IPS-18a (cell line): ENCODE measurements around the gene PHOSPHO2.
"Not testable (repeated sequence)": the region's sequence is repeated elsewhere in the genome, so short reads cannot be mapped to it uniquely, and the experiment has no call there.

Experiments
- H3K27ac ChIP-seq: one replicate; pipeline ENCODE4 v1.5.1; 2013; ENCODE audit warnings: low read length
- H3K27me3 ChIP-seq: one replicate; pipeline ENCODE4 v1.6.1; 2013; ENCODE audit warnings: mild to moderate bottlenecking, low read length; ENCODE audit not compliant: control insufficient read depth, insufficient read depth
- H3K36me3 ChIP-seq: one replicate; pipeline ENCODE4 v1.6.1; 2013; ENCODE audit warnings: low read depth, low read length; ENCODE audit not compliant: control insufficient read depth
- H3K4me1 ChIP-seq: one replicate; pipeline ENCODE4 v1.6.1; 2013; ENCODE audit warnings: low read depth, low read length; ENCODE audit not compliant: control insufficient read depth
- H3K4me3 ChIP-seq: one replicate; pipeline ENCODE4 v1.5.1; 2013; ENCODE audit warnings: low read length
- H3K9ac ChIP-seq: one replicate; pipeline ENCODE4 v1.6.1; 2013; ENCODE audit warnings: mild to moderate bottlenecking, low read length, moderate library complexity
- H3K9me3 ChIP-seq: one replicate; pipeline ENCODE4 v1.6.1; 2013; ENCODE audit warnings: low read depth, low read length; ENCODE audit not compliant: control insufficient read depth

Gene PHOSPHO2

DNA sequence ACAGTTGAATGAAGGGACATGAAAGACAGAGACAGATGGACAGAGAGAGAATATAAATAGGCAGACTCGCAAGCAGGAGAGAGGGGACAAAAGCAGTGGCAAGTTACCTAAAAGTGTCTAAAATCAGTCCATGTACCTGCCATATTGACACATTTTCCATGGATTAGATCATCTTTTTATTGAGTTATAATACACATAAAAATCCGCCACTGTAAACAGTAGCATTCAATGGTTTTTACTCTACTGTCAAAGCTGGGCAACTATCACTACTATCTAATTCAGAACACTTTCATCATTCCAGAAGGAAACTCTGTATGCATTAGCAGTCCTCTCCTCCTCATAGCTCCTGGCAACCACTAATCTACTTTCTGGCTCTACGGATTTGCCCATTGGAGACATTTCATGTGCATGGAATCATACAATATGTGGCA lies 10.1 kb upstream of the PHOSPHO2 start:
- Histone ChIP-seq H3K9me3 (no peaks in the 10 kb centered on the region), H3K27ac (no peak overlapping the region), H3K9ac (no peak overlapping the region), H3K4me3 (no peak overlapping the region), H3K36me3 (no peaks in the 10 kb centered on the region), H3K4me1 (peaks cover 7% of the 10 kb centered on the region), H3K27me3 (no peaks in the 10 kb centered on the region)

DNA sequence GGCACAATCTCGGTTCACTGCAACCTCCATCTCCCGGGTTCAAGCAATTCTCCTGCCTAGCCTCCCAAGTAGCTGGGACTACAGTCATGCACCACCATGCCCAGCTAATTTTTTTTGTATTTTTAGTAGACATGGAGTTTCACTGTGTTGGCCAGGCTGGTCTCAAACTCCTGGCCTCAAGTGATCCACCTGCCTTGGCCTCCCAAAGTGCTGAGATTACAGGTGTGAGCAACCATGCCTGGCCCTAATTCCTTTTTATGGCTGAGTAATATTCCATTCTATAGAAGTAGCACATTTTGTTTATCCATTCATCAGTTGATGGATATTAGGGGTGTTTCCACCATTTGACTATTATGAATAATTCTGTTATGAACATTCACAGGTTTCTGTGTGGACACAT lies 9.6 kb upstream of the PHOSPHO2 start:
- not testable (repeated sequence) for H3K27ac ChIP-seq, H3K27me3 ChIP-seq, H3K4me1 ChIP-seq, H3K4me3 ChIP-seq, H3K9me3 ChIP-seq, H3K36me3 ChIP-seq, H3K9ac ChIP-seq

DNA sequence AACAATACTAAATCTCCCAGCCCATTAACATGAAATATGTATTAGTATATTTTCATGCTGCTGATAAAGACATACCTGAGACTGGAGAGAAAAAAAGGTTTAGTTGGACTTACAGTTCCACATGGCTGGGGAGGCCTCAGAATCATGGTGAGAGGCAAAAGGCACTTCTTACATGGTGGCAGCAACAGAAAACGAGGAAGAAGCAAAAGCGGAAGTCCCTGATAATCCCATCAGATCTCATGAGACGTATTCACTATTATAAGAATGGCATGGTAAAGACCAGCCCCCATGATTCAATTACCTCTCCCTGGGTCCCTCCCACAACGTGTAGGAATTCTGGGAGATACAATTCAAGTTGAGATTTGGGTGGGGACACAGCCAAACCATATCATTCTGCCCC lies 7.4 kb upstream of the PHOSPHO2 start:
- H3K4me1 ChIP-seq, H3K9me3 ChIP-seq, H3K27ac ChIP-seq, H3K27me3 ChIP-seq, H3K9ac ChIP-seq, H3K36me3 ChIP-seq, H3K4me3 ChIP-seq: not testable (repeated sequence)

DNA sequence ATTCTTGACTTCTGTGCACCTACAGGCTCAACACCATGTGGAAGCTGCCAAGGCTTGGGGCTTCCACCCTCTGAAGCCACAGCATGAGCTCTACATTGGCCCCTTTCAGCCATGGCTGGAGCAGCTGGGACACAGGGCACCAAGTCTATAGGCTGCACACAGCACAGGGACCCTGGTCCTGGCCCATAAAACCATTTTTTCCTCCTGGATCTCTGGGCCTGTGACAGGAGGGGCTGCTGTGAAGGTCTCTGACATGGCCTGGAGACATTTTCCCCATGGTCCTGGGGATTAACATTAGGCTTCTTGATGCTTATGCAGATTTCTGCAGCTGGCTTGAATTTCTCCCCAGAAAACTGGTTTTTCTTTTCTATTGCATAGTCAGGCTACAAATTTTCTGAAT lies 6.3 kb upstream of the PHOSPHO2 start:
- H3K27ac ChIP-seq, H3K9ac ChIP-seq, H3K36me3 ChIP-seq, H3K4me3 ChIP-seq, H3K9me3 ChIP-seq, H3K27me3 ChIP-seq, H3K4me1 ChIP-seq: not testable (repeated sequence)

DNA sequence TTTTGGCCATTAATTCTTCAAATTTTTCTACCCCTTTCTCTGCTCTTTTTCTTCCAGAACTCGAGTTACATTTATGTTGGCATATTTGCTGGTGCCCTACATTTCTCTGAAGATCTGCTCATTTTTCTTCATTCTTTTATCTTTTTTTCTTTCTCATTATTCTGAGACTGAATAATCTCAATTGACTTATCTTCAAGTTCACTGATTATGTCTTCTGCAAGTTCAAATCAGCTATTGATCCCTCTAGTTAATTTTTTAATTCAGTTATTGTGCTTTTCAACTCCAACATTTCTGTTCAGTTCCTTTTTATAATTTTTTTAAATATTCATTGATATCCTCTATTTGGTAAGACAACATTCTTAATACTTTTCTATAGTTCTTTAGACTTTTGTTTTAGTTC lies 3.3 kb upstream of the PHOSPHO2 start:
- H3K4me1 ChIP-seq: no peaks in the 10 kb centered on the region
- H3K4me3 ChIP-seq: no peak overlapping the region
- H3K27me3 ChIP-seq: no peaks in the 10 kb centered on the region
- H3K36me3 ChIP-seq: no peaks in the 10 kb centered on the region
- no peaks in the 10 kb centered on the region for H3K9me3 ChIP-seq
- H3K9ac ChIP-seq: no peak overlapping the region
- no peak overlapping the region for H3K27ac ChIP-seq

DNA sequence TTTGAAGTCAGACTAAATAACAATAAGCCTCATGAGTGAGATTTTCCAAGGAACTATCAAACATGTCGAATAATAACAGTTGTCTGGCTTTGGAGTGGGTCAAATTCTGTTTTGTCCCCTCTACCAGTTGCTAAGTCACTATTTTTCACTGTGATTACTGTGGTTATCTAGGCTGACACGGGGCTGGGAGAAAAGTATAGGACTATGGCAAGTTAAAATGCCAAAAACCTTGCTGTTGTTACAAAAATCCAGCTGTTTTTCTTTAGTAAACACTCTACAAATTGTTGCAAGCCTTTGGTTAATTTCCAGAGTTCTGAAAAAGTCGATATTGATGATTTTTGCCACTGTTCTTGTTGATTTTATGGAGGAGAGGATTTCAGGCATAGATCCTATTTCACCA lies 1.6 kb upstream of the PHOSPHO2 start:
- H3K27ac ChIP-seq: no peak overlapping the region
- no peaks in the 10 kb centered on the region for H3K4me1 ChIP-seq
- no peak overlapping the region for H3K4me3 ChIP-seq
- peaks cover 9% of the 10 kb centered on the region for H3K36me3 ChIP-seq
- H3K27me3 ChIP-seq: no peaks in the 10 kb centered on the region
- H3K9ac ChIP-seq: no peak overlapping the region
- H3K9me3 ChIP-seq: no peaks in the 10 kb centered on the region

DNA sequence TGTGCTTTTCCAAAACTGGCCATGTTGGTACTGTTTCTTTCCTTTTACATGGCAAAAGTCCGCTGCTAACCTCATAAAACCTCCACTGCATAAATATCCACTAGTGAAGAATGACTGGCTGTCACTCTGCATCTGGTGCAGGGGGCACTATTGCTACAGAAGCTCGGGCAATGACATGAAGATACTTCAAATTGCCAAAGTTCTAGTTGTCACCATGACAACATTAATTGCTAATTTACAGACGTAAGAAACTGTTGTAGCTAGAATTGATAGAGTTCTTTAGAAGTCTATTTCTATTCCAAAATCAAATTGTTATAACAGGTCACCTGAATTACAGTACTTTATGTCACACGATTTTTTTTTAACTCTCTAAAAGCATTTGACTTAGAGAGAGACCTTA lies 909 bp upstream of the PHOSPHO2 start:
- Histone ChIP-seq H3K36me3 (peaks cover 14% of the 10 kb centered on the region), H3K4me3 (peak overlapping the region; percentile 96), H3K27me3 (no peaks in the 10 kb centered on the region), H3K9me3 (no peaks in the 10 kb centered on the region), H3K4me1 (no peaks in the 10 kb centered on the region), H3K27ac (no peak overlapping the region), H3K9ac (peak overlapping the region; percentile 92)

DNA sequence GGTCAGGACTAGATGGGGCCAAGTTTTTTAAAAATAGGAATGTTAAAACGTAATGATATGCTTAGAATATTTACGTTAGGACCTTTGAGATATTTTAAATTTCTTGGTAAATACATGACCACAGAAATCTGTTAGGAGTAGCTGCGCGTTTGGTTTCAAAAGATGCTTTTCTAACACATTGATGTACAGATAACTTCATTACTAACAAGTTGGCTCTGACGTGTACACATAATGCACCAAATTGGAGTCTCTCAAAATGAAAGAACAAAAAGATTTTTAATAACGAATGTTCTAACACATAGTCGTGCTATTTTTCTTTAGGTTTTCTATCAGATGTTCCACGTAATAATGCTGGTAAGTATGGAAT lies 608 bp downstream of the PHOSPHO2 start:
- peak overlapping the region; percentile 96 for H3K4me3 ChIP-seq
- H3K27me3 ChIP-seq: no peaks in the 10 kb centered on the region
- no peaks in the 10 kb centered on the region for H3K9me3 ChIP-seq
- no peaks in the 10 kb centered on the region for H3K4me1 ChIP-seq
- peak overlapping the region; percentile 92 for H3K9ac ChIP-seq
- H3K27ac ChIP-seq: peak overlapping the region; percentile 86
- H3K36me3 ChIP-seq: peaks cover 14% of the 10 kb centered on the region

DNA sequence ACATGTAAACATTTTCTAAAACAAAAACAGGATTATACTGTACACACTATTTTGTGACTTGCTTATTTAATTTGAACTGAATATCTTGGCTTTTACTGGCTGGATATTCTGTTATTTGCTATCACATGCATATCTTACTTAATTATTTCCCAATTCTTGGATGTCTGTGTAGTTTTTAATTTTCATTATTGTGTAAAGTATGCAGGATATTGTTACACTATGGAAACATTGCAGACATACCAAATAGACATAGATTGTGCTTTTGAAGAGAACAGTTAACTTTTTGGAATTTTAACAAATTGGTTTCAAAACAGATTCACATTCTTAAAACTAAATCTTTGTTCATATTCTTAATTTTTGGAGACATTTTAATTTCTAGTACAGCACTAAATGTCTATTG lies 2.1 kb downstream of the PHOSPHO2 start:
- Histone ChIP-seq H3K4me1 (no peaks in the 10 kb centered on the region), H3K36me3 (peaks cover 21% of the 10 kb centered on the region), H3K9ac (no peak overlapping the region), H3K27ac (no peak overlapping the region), H3K27me3 (no peaks in the 10 kb centered on the region), H3K4me3 (no peak overlapping the region), H3K9me3 (no peaks in the 10 kb centered on the region)

DNA sequence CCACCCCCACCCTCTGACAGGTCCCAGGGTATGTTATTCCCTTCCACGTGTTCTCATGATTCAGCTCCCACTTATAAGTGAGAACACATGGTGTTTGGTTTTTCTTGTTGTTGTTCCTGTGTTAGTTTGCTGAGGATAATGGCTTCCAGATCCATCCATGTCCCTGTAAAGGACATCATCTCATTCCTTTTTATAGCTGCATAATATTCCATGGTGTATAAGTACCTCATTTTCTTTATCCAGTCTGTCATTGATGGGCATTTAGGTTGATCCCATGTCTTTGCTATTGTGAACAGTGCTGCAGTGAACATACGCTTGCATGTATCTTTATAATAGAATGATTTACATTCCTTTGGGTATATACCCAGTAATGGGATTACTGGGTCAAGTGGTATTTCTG lies 4.9 kb downstream of the PHOSPHO2 start:
- H3K9ac ChIP-seq, H3K9me3 ChIP-seq, H3K27ac ChIP-seq, H3K4me3 ChIP-seq, H3K27me3 ChIP-seq, H3K4me1 ChIP-seq: not testable (repeated sequence)
- H3K36me3 ChIP-seq: peaks cover 26% of the 10 kb centered on the region

DNA sequence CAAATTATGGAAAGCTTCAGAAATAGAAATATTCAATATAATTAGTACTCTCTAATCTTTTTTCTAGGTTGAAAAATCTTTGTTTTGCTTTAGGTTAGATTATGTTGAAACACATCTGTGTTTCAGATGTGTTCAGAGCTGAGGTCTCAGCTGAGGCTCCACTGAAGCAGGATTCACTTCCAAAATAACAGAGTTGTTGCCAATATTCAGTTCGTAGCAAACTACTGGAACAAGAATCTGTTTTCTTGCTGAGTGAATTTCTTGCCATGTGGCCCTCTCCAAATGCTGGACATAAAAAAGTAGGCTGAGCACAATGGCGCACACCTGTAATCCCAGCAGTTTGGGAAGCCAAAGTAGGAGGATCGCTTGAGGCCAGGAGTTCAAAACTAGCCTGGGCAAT lies 8.7 kb downstream of the PHOSPHO2 start:
- Histone ChIP-seq H3K4me1 (no peaks in the 10 kb centered on the region), H3K9ac (no peak overlapping the region), H3K4me3 (no peak overlapping the region), H3K27me3 (no peaks in the 10 kb centered on the region), H3K9me3 (no peaks in the 10 kb centered on the region), H3K27ac (no peak overlapping the region), H3K36me3 (peaks cover 19% of the 10 kb centered on the region)

DNA sequence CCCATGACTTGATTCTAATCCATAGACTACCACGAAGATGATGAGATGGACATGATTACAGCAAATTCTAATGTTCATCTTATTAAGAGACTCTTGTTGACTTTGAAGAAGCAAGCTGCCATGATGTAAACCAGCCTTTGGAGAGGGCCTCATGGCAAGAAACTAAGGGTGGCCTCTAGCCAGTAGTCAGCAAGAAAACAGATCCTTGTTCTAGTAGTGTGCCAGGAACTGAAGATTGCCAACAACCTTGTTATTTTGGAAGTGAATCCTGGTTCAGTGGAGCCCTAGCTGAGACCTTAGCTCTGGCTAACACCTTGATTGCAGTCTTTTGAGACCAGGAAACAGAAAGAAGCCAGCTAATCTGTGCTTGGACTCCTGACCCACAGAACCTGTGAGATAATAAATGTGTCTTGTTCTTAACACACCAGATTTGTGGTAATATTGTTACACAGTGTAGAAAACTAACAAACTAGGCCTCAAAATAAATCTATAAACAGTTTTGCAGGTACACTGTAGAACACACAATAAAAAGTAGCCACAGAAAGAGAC lies 10.0 kb downstream of the PHOSPHO2 start:
- Histone ChIP-seq H3K9me3 (no peaks in the 10 kb centered on the region), H3K27ac (no peak overlapping the region), H3K36me3 (peaks cover 16% of the 10 kb centered on the region), H3K4me1 (no peaks in the 10 kb centered on the region), H3K27me3 (no peaks in the 10 kb centered on the region), H3K4me3 (no peak overlapping the region), H3K9ac (no peak overlapping the region)
